NCI-H524 treated with DMSO at 0.1 percent for 48 hours (cell line): ENCODE data around the gene TMEM119.
"Not testable (repeated sequence)": the region's sequence is repeated elsewhere in the genome, so short reads cannot be mapped to it uniquely, and the experiment has no call there.

Experiments
- DNase-seq: peaks from one replicate; lab custom pipeline; 2025; lab: John Stamatoyannopoulos, UW

TMEM119 gene

GRCh38 chr12:108599948-108600701 is 2.2 kb upstream of the TMEM119 start:
- no peak for DNase-seq

GRCh38 chr12:108599541-108599940 is 1.7 kb upstream of the TMEM119 start:
- no peak for DNase-seq

GRCh38 chr12:108598553-108599250 is 818 bp upstream of the TMEM119 start:
- DNase-seq: no peak

GRCh38 chr12:108596854-108597558 is 878 bp downstream of the TMEM119 start:
- no peak for DNase-seq

GRCh38 chr12:108595711-108596647 is 1.9 kb downstream of the TMEM119 start:
- DNase-seq: no peak

GRCh38 chr12:108594960-108595710 is 2.7 kb downstream of the TMEM119 start:
- no peak for DNase-seq

- DNase-seq: no peak
Measured at GRCh38 chr12:108594323-108594903, 3.5 kb downstream of the TMEM119 start.

- no peak for DNase-seq
Measured at GRCh38 chr12:108592033-108592909, 5.6 kb downstream of the TMEM119 start.

- no peak for DNase-seq
Measured at GRCh38 chr12:108591267-108591980, 6.5 kb downstream of the TMEM119 start.

- DNase-seq: not testable (repeated sequence)
Measured at GRCh38 chr12:108590463-108590862, 7.4 kb downstream of the TMEM119 start.

- DNase-seq: no peak
Measured at GRCh38 chr12:108589840-108590229, 8.0 kb downstream of the TMEM119 start.

GRCh38 chr12:108589028-108589839 is 8.7 kb downstream of the TMEM119 start:
- DNase-seq: no peak

- no peak for DNase-seq
Measured at GRCh38 chr12:108587826-108588225, 10.1 kb downstream of the TMEM119 start.

GRCh38 chr12:108586306-108586705 is 11.6 kb downstream of the TMEM119 start:
- no peak for DNase-seq

- DNase-seq: no peak
Measured at GRCh38 chr12:108585864-108586263, 12.0 kb downstream of the TMEM119 start.

- no peak for DNase-seq
Measured at GRCh38 chr12:108584456-108585065, 13.3 kb downstream of the TMEM119 start.

- DNase-seq: no peak
Measured at GRCh38 chr12:108583991-108584390, 13.9 kb downstream of the TMEM119 start.
